Breast epithelium (tissue), 4 donors: ENCODE data around the gene EPO. TPM values are rescaled to one million over a fixed set of nuclear protein-coding genes. Genes with fewer than 3 reads are reported as not detected.

ENCODE experiments used
- DNase-seq, 2 donors: peaks; one replicate each; pipeline ENCODE4 v3.0.0-alpha.2; 2019; ENCODE audit warnings: low spot score in 2 of 2
- H3K27ac ChIP-seq, 2 donors: fragments of 200-600 bp; sonication (generic) in 1 of 2; one replicate each; pipeline ENCODE4 v1.5.1; 2016 to 2019; ENCODE audit warnings: mild to moderate bottlenecking in 1 of 2
- H3K27me3 ChIP-seq, 2 donors: fragments of 200-600 bp; sonication (generic) in 1 of 2; one replicate each; pipeline versions ENCODE4 v1.5.1 to v1.6.0; 2017 to 2019; ENCODE audit warnings: control low read depth in 1 of 2, mild to moderate bottlenecking in 1 of 2
- H3K36me3 ChIP-seq: fragments of 200-600 bp; one replicate; pipeline ENCODE4 v1.5.1; 2019
- H3K4me1 ChIP-seq, 2 donors: fragments of 200-600 bp; sonication (generic); one replicate each; pipeline ENCODE4 v1.5.1; 2016 to 2019; ENCODE audit warnings: control low read depth in 1 of 2
- H3K4me3 ChIP-seq, 3 donors: fragments of 200-600 bp; sonication (generic); 1 replicate in 2 of 3; 2 replicates in 1 of 3; pipeline ENCODE4 v1.5.1; 2016 to 2019; ENCODE audit warnings: mild to moderate bottlenecking in 3 of 3, moderate library complexity in 2 of 3
- H3K9me3 ChIP-seq, 2 donors: fragments of 200-600 bp; sonication (generic) in 1 of 2; one replicate each; pipeline ENCODE4 v1.5.1; 2016 to 2019; ENCODE audit warnings: control low read depth in 1 of 2
- CTCF ChIP-seq, 3 donors: fragments of 450-650 bp; IDR thresholded peaks; one replicate each; pipeline ENCODE4 v1.5.1; 2016 to 2017; ENCODE audit warnings: antibody characterized with exemption in 3 of 3, mild to moderate bottlenecking in 3 of 3, moderate library complexity in 3 of 3
- POLR2A ChIP-seq: fragments of 450-650 bp; IDR thresholded peaks from one replicate; pipeline ENCODE4 v1.6.1; 2016; ENCODE audit warnings: antibody characterized with exemption, mild to moderate bottlenecking, moderate library complexity
- POLR2AphosphoS5 ChIP-seq, 3 donors: sonication (generic); formaldehyde crosslinking; IDR thresholded peaks; one replicate each; pipeline ENCODE4 v1.6.1; 2017; ENCODE audit warnings: antibody characterized with exemption in 3 of 3
- intact Hi-C: fragments of 100-400 bp; cut with DNase I; formaldehyde crosslinking; loops from one replicate; pipeline ENCODE4 v1.15.1; 2023; ENCODE audit warnings: low total_unique reads
- total RNA-seq, 3 donors: library from RNA; depleted of rRNA; stranded (reverse); fragments of >200 nt; gene quantifications; one replicate each; pipeline ENCODE4 v1.1.0, GENCODE V29; 2016

Gene EPO
- total RNA-seq, 3 donors from 2014 or later, result not detected

DNA sequence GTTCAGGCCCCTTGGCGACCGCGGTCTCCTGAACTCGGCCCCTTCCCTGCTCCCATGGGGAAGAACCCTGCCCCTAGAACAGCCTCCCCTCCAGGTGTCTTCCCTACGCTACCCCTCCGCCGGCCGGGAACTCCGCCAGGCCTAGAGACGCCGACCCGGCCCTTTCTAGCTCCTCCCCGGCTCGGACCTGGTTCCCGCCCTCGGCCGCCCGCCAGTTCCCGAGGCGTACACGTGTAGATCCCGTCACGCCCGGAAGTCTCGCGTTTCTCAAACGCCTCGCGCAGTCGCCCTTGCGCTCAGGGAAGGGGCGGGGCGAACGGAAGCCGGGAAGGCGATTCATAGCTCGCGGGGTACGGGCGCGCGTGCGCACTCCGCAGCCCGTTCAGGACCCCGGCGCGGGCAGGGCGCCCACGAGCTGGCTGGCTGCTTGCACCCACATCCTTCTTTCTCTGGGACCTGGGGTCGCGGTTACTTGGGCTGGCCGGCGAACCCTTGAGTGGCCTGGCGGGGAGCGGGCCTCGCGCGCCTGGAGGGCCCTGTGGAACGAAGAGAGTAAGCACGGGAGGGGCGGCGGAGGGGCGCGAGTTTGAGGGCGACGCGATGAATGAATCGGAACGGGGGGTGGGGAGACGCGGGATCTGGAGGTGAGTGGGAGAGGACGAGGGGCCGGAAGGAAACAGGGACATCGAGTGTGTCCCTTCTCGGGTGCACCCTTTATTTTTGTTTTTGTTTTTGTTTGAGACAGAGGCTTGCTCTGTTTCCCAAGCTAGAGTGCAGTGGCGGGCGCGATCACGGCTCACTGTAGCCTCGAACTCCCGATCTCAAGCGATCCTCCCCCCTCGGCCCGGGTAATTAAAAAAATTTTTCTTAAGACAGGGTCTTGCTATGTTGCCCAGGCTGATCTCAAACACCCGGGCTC lies 14.3 kb upstream of the EPO start, which contains the start of gene POP7:
TSS of gene POP7 (plus strand) at position 369 of the 919 bp plus-strand sequence. CDS start 710 bp downstream, outside the sequence.
- H3K36me3 ChIP-seq, result no peaks in the 10 kb centered on the region
- H3K9me3 ChIP-seq, result no peaks in the 10 kb centered on the region
- peak within 1 kb of the TSS; percentile 65 to 87 (median 79) for H3K4me3 ChIP-seq
- TF ChIP-seq CTCF (IDR thresholded peaks at IDR 0.05) (no peak), POLR2A (peak; percentile 43), POLR2AphosphoS5 (IDR thresholded peaks at IDR 0.05) (peak; percentile 69 to 87 (median 86))
- peak; percentile 97 to 100 for DNase-seq
- peak within 1 kb of the TSS; percentile 91 to 93 for H3K27ac ChIP-seq
- H3K27me3 ChIP-seq, result no peaks in the 10 kb centered on the region
- intact Hi-C loops, result loop anchor here (10.0 kb wide), 1 partner anchor 159 kb away; the partner anchor contains the start of gene TRIP6
- peaks cover 0 to 13% of the 10 kb centered on the region in 2 donors for H3K4me1 ChIP-seq

- H3K36me3 ChIP-seq, result no peaks in the 10 kb centered on the region
- H3K4me3 ChIP-seq, result peak overlapping the region; percentile 65 to 87 (median 79)
- H3K9me3 ChIP-seq, result no peaks in the 10 kb centered on the region
- intact Hi-C loops, result loop anchor here (10.0 kb wide), 1 partner anchor 158 kb away; the partner anchor contains the start of gene TRIP6
- peak overlapping the region; percentile 91 to 93 for H3K27ac ChIP-seq
- H3K4me1 ChIP-seq, result peaks cover 0 to 13% of the 10 kb centered on the region in 2 donors
- H3K27me3 ChIP-seq, result no peaks in the 10 kb centered on the region
- no peak for DNase-seq
- no peak for TF ChIP-seq POLR2AphosphoS5 (IDR thresholded peaks at IDR 0.05)
- no peak for TF ChIP-seq POLR2A
- TF ChIP-seq CTCF (IDR thresholded peaks at IDR 0.05), result no peak
These were observed 13.5 kb upstream of the EPO start for GRCh38 chr7:100706672-100707311.

- Histone ChIP-seq H3K4me1 (peaks cover 0 to 13% of the 10 kb centered on the region in 2 donors), H3K9me3 (no peaks in the 10 kb centered on the region), H3K4me3 (no peak overlapping the region), H3K27ac (no peak overlapping the region), H3K27me3 (no peaks in the 10 kb centered on the region), H3K36me3 (no peaks in the 10 kb centered on the region)
- intact Hi-C loops, result loop anchor here (10.0 kb wide), 1 partner anchor 156 kb away; the partner anchor contains the start of gene TRIP6
- DNase-seq, result no peak
- TF ChIP-seq POLR2AphosphoS5 (IDR thresholded peaks at IDR 0.05), result no peak
- TF ChIP-seq CTCF (IDR thresholded peaks at IDR 0.05), result no peak
- no peak for TF ChIP-seq POLR2A
These were observed 11.9 kb upstream of the EPO start for GRCh38 chr7:100708395-100708794.

DNA sequence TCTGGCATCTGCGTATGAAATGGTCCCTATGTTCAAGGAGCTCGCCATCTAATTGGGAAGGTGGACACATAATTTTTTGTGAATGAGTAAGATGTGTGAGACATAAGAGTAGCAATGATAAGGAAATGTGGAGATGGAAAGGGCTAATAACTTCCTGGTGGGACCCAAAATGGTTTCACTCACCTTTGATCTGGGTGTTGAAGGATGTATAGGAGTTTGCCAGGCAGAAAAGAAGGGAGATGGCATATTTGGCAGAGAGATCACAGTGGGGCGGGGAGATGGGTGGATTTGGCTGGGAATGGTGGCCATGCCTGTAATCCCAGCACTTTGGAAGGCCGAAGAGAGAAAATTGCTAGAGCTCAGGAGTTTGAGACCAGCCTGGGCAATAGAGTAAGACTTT lies 9.8 kb upstream of the EPO start:
- no peak for DNase-seq
- Histone ChIP-seq H3K27me3 (no peaks in the 10 kb centered on the region), H3K9me3 (no peaks in the 10 kb centered on the region), H3K4me1 (peaks cover 0 to 9% of the 10 kb centered on the region in 2 donors), H3K4me3 (no peak overlapping the region), H3K36me3 (no peaks in the 10 kb centered on the region), H3K27ac (no peak overlapping the region)
- intact Hi-C loops, result no loop called here
- no peak for TF ChIP-seq CTCF (IDR thresholded peaks at IDR 0.05)
- TF ChIP-seq POLR2AphosphoS5 (IDR thresholded peaks at IDR 0.05), result no peak
- TF ChIP-seq POLR2A, result no peak
